Measurements from ENCODE around the gene TXNDC2. TPM values are rescaled to one million over a fixed set of nuclear protein-coding genes. Genes with fewer than 3 reads are reported as not detected.

TXNDC2 gene
- total RNA-seq, 1 experiment from 2014 or later: 0.28 TPM

DNA sequence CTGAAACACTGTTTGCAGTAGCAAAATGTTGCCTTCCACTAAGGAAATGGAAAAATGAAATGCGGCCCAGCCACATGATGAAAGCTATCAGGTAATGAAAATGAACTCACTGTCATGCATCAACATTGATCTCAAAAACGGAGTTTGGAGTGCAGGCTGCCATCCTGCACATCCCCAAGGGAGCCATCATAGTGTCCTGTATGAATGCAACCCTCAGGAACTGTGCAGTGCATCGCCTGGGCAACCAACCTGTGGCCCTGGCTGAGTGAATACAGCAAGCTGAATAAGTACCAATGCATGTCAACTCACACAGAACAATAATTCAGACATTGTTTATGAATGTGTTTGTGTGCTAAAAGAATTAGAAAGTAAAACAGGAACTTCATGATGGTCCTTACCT, 23.1 kb upstream of the TXNDC2 start:
- Histone ChIP-seq H3K79me1 (ENCODE audit: insufficient read depth, low read depth, low read length, poor library complexity, severe bottlenecking) (no peaks in the 10 kb centered on the region), H2AFZ (ENCODE audit: low read length) (no peak overlapping the region), H4K8ac (replicated peaks; ENCODE audit: insufficient read length, low read depth, low read length) (no peak overlapping the region), H2BK15ac (ENCODE audit: low read depth, low read length) (no peak overlapping the region), H3T11ph (ENCODE audit: low read length) (no peak overlapping the region), H3K9me3 (ENCODE audit: control insufficient read depth, low read depth, low read length) (no peaks in the 10 kb centered on the region), H3K14ac (ENCODE audit: insufficient read depth, low read length) (no peak overlapping the region), H2BK12ac (ENCODE audit: insufficient read length, low read depth, low read length) (no peak overlapping the region), H3K18ac (ENCODE audit: insufficient read length, low read depth, low read length) (no peak overlapping the region), H4K91ac (ENCODE audit: insufficient read length, low read depth, low read length) (no peak overlapping the region), H4K20me1 (ENCODE audit: control insufficient read depth, insufficient read depth, insufficient read length) (no peaks in the 10 kb centered on the region), H2BK20ac (ENCODE audit: low read depth, low read length, poor library complexity, severe bottlenecking) (no peak overlapping the region), H3K23me2 (ENCODE audit: insufficient read length, low read depth, low read length, poor library complexity, severe bottlenecking) (no peaks in the 10 kb centered on the region), H3K27ac (ENCODE audit: insufficient read length, low read depth, low read length) (no peak overlapping the region), H3K27me3 (ENCODE audit: insufficient read depth, low read length) (no peaks in the 10 kb centered on the region), H3K9ac (ENCODE audit: extremely low read depth, insufficient read length, low read length) (no peak overlapping the region), H3K79me2 (ENCODE audit: insufficient read depth, low read length) (no peaks in the 10 kb centered on the region), H3K56ac (ENCODE audit: insufficient read length, low read depth, low read length) (no peak overlapping the region), H3K4ac (ENCODE audit: low read depth, low read length) (no peak overlapping the region), H2BK5ac (ENCODE audit: insufficient read length, low read length) (no peak overlapping the region), H2BK120ac (ENCODE audit: low read depth, low read length, poor library complexity, severe bottlenecking) (no peak overlapping the region), H3K4me1 (ENCODE audit: insufficient read depth, low read length) (no peaks in the 10 kb centered on the region), H3K23ac (ENCODE audit: insufficient read length, low read depth, low read length) (no peak overlapping the region), H3K4me2 (ENCODE audit: insufficient read depth, insufficient read length, low read length) (no peak overlapping the region), H4K5ac (ENCODE audit: insufficient read length, low read depth, low read length) (no peak overlapping the region), H2AK5ac (ENCODE audit: insufficient read length, low read length) (no peak overlapping the region)
- Mint-ChIP-seq H3K9me3 (peaks cover 22 to 24% of the 10 kb centered on the region in 2 experiments), H3K27me3 (ENCODE audit: low read depth) (peaks cover 2% of the 10 kb centered on the region; the same call in 1 of the 2 replicates), H3K27ac (no peak overlapping the region), H3K4me3 (no peak overlapping the region), H3K36me3 (ENCODE audit: insufficient read depth in 1 of 3, low read depth in 3 of 3) (peaks cover 11 to 23% (median 12%) of the 10 kb centered on the region in 3 experiments), H3K4me1 (no peaks in the 10 kb centered on the region; a peak in 1 of 4 replicates)
- TF ChIP-seq, protein P1, sequence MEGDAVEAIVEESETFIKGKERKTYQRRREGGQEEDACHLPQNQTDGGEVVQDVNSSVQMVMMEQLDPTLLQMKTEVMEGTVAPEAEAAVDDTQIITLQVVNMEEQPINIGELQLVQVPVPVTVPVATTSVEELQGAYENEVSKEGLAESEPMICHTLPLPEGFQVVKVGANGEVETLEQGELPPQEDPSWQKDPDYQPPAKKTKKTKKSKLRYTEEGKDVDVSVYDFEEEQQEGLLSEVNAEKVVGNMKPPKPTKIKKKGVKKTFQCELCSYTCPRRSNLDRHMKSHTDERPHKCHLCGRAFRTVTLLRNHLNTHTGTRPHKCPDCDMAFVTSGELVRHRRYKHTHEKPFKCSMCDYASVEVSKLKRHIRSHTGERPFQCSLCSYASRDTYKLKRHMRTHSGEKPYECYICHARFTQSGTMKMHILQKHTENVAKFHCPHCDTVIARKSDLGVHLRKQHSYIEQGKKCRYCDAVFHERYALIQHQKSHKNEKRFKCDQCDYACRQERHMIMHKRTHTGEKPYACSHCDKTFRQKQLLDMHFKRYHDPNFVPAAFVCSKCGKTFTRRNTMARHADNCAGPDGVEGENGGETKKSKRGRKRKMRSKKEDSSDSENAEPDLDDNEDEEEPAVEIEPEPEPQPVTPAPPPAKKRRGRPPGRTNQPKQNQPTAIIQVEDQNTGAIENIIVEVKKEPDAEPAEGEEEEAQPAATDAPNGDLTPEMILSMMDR (conservative IDR thresholded peaks at IDR 0.05): no peak
- DNase-seq: no peak
- no CpG with 5 or more reads among the region's 3 CpGs for WGBS (ENCODE audit: extremely low coverage, insufficient read length, low lambda C conversion rate)

All from H9 (cell line).